Neural cell (in vitro differentiated cells): ENCODE results near the gene MAML2. TPM values are rescaled to one million over a fixed set of nuclear protein-coding genes. Genes with fewer than 3 reads are reported as not detected.

Experiments
- H2AFZ ChIP-seq: fragments of 200-600, 300-800 bp; sonication (generic), shearing (Covaris generic); 2 replicates; pipeline ENCODE4 v1.6.0; 2014; ENCODE audit warnings: low read depth, mild to moderate bottlenecking, antibody characterized with exemption, low read length, moderate library complexity
- H3F3A ChIP-seq: fragments of 200-600 bp; shearing (Covaris generic); 2 replicates; pipeline ENCODE4 v1.6.1; 2016; ENCODE audit warnings: mild to moderate bottlenecking, moderate library complexity, mixed read lengths, antibody characterized with exemption, low read length; ENCODE audit not compliant: insufficient read depth, poor library complexity, severe bottlenecking
- H3K27ac ChIP-seq: fragments of 200-600, 300-800 bp; sonication (generic), shearing (Covaris generic); 2 replicates; pipeline ENCODE4 v1.5.1; 2014; ENCODE audit warnings: mild to moderate bottlenecking, low read length, moderate library complexity
- H3K27me3 ChIP-seq: fragments of 300-800, 200-600 bp; sonication (generic), shearing (Covaris generic); 2 replicates; pipeline ENCODE4 v1.6.0; 2014; ENCODE audit warnings: mild to moderate bottlenecking, low read depth, low read length, moderate library complexity; ENCODE audit not compliant: insufficient read depth
- H3K36me3 ChIP-seq: fragments of 300-800, 200-600 bp; sonication (generic), shearing (Covaris generic); 2 replicates; pipeline ENCODE4 v1.5.1; 2014; ENCODE audit warnings: mild to moderate bottlenecking, antibody characterized with exemption, low read length, moderate library complexity; ENCODE audit not compliant: insufficient read depth
- H3K4me2 ChIP-seq: fragments of 300-800, 200-600 bp; sonication (generic), shearing (Covaris generic); 2 replicates; pipeline ENCODE4 v1.6.0; 2014; ENCODE audit warnings: mild to moderate bottlenecking, low read length
- H3K4me3 ChIP-seq: fragments of 300-800, 200-600 bp; sonication (generic), shearing (Covaris generic); 2 replicates; pipeline ENCODE4 v1.5.1; 2014; ENCODE audit warnings: mild to moderate bottlenecking, low read length, moderate library complexity
- H3K79me2 ChIP-seq: fragments of 200-600 bp; shearing (Covaris generic); replicated peaks from 2 replicates; pipeline ENCODE4 v1.6.0; 2014; ENCODE audit warnings: mild to moderate bottlenecking, low read length, moderate library complexity; ENCODE audit not compliant: insufficient read depth
- H3K9ac ChIP-seq: fragments of 300-800, 200-600 bp; sonication (generic), shearing (Covaris generic); 2 replicates; pipeline ENCODE4 v1.6.1; 2016; ENCODE audit warnings: mild to moderate bottlenecking, low read length, mixed read lengths
- H3K9me2 ChIP-seq: fragments of 200-600 bp; shearing (Covaris generic); 2 replicates; pipeline ENCODE4 v1.6.1; 2016; ENCODE audit warnings: mild to moderate bottlenecking, low read length, mixed read lengths; ENCODE audit not compliant: insufficient read depth
- H3K9me3 ChIP-seq: fragments of 200-600, 300-800 bp; sonication (generic), shearing (Covaris generic); 2 replicates; pipeline ENCODE4 v1.6.1; 2016; ENCODE audit warnings: mild to moderate bottlenecking, mixed run types, low read length, moderate library complexity, mixed read lengths
- H4K20me1 ChIP-seq: fragments of 200-600 bp; shearing (Covaris generic); 2 replicates; pipeline ENCODE4 v1.6.1; 2016; ENCODE audit warnings: mild to moderate bottlenecking, mixed run types; ENCODE audit not compliant: insufficient read depth
- CTCF ChIP-seq: fragments of 450-650 bp; IDR thresholded peaks from 2 replicates; pipeline ENCODE4 v1.5.1; 2014; ENCODE audit warnings: antibody characterized with exemption, mild to moderate bottlenecking, moderate library complexity; ENCODE audit not compliant: poor library complexity, severe bottlenecking
- EP300 ChIP-seq: fragments of 450-650 bp; conservative IDR thresholded peaks from 2 replicates; pipeline ENCODE4 v1.6.1; 2014; ENCODE audit warnings: antibody characterized with exemption, mild to moderate bottlenecking, moderate library complexity; ENCODE audit not compliant: poor library complexity, severe bottlenecking
- EZH2 ChIP-seq: fragments of 200-600, 300-800 bp; shearing (Covaris generic), sonication (generic); IDR thresholded peaks from 2 replicates; pipeline ENCODE4 v1.6.1; 2014; ENCODE audit warnings: antibody characterized with exemption, low read length, borderline replicate concordance, mild to moderate bottlenecking; ENCODE audit not compliant: insufficient read depth, poor library complexity, severe bottlenecking
- MXI1 ChIP-seq: fragments of 450-650 bp; conservative IDR thresholded peaks from 2 replicates; pipeline ENCODE4 v1.6.1; 2014; ENCODE audit warnings: antibody characterized with exemption, mild to moderate bottlenecking; ENCODE audit not compliant: poor library complexity, severe bottlenecking
- POLR2AphosphoS5 ChIP-seq: IDR thresholded peaks from 2 replicates; pipeline ENCODE4 v1.6.1; 2012
- RAD21 ChIP-seq: fragments of 450-650 bp; conservative IDR thresholded peaks from 2 replicates; pipeline ENCODE4 v1.6.1; 2014; ENCODE audit warnings: antibody characterized with exemption, mild to moderate bottlenecking, moderate library complexity
- REST ChIP-seq: IDR thresholded peaks from 2 replicates; pipeline ENCODE4 v1.6.1; 2012; ENCODE audit warnings: borderline replicate concordance
- SMC3 ChIP-seq: fragments of 450-650 bp; conservative IDR thresholded peaks from 2 replicates; pipeline ENCODE4 v1.6.1; 2014; ENCODE audit warnings: antibody characterized with exemption, mild to moderate bottlenecking, moderate library complexity; ENCODE audit not compliant: poor library complexity
- TAF1 ChIP-seq: IDR thresholded peaks from 2 replicates; pipeline ENCODE4 v1.6.1; 2012; ENCODE audit warnings: low read depth
- polyA plus RNA-seq: library from polyadenylated mRNA; depleted of rRNA; stranded (reverse); fragments of >200 nt; gene quantifications from 2 replicates; pipeline ENCODE4 v1.2.3, GENCODE V29; 2014

MAML2 gene
- polyA plus RNA-seq, 1 donor from 2014 or later = 3.6 TPM

- Histone ChIP-seq H3K9ac (no peak overlapping the region), H3K9me2 (no peaks in the 10 kb centered on the region), H3K36me3 (no peaks in the 10 kb centered on the region), H3K27me3 (no peaks in the 10 kb centered on the region), H3K9me3 (no peaks in the 10 kb centered on the region), H2AFZ (no peak overlapping the region), H4K20me1 (no peaks in the 10 kb centered on the region), H3F3A (no peaks in the 10 kb centered on the region), H3K4me2 (no peak overlapping the region), H3K4me3 (no peak overlapping the region), H3K27ac (no peak overlapping the region), H3K79me2 (no peaks in the 10 kb centered on the region)
- no peak for TF ChIP-seq EZH2
- no peak for TF ChIP-seq CTCF
- no peak for TF ChIP-seq TAF1
- TF ChIP-seq REST = no peak
- no peak for TF ChIP-seq EP300
- no peak for TF ChIP-seq RAD21
- TF ChIP-seq SMC3 = no peak
- no peak for TF ChIP-seq MXI1
- TF ChIP-seq POLR2AphosphoS5 = no peak
Measured at GRCh38 chr11:95989780-95990179, 353.2 kb downstream of the MAML2 start.

GRCh38 chr11:95989076-95989605, 353.9 kb downstream of the MAML2 start:
- H3F3A ChIP-seq = no peaks in the 10 kb centered on the region
- H2AFZ ChIP-seq = no peak overlapping the region
- no peaks in the 10 kb centered on the region for H3K27me3 ChIP-seq
- no peaks in the 10 kb centered on the region for H4K20me1 ChIP-seq
- no peak for TF ChIP-seq TAF1
- no peak for TF ChIP-seq EZH2
- TF ChIP-seq POLR2AphosphoS5 = no peak
- TF ChIP-seq REST = no peak
- TF ChIP-seq CTCF = no peak
- no peak for TF ChIP-seq RAD21
- no peak for TF ChIP-seq EP300
- no peak for TF ChIP-seq MXI1
- TF ChIP-seq SMC3 = no peak
- H3K4me3 ChIP-seq = no peak overlapping the region
- H3K79me2 ChIP-seq = no peaks in the 10 kb centered on the region
- no peak overlapping the region for H3K27ac ChIP-seq
- H3K9me2 ChIP-seq = no peaks in the 10 kb centered on the region
- H3K9me3 ChIP-seq = no peaks in the 10 kb centered on the region
- no peak overlapping the region for H3K4me2 ChIP-seq
- no peaks in the 10 kb centered on the region for H3K36me3 ChIP-seq
- no peak overlapping the region for H3K9ac ChIP-seq
